HG02938 (cell line): ENCODE results near the gene CLTCL1.
"Not testable (repeated sequence)": the region's sequence is repeated elsewhere in the genome, so short reads cannot be mapped to it uniquely, and the experiment has no call there.

Experiments
- ATAC-seq: cut with Tn5 transposase; IDR thresholded peaks from one replicate; pipeline ENCODE4 v1.9.1; 2021; ENCODE audit warnings: mild to moderate bottlenecking, moderate library complexity; ENCODE audit not compliant: unreplicated experiment

The CLTCL1 gene

GRCh38 chr22:19291218-19291579 lies 320 bp downstream of the CLTCL1 start:
- no peak for ATAC-seq

GRCh38 chr22:19290400-19291217 lies 910 bp downstream of the CLTCL1 start:
- ATAC-seq = no peak

GRCh38 chr22:19289475-19290161 lies 1.9 kb downstream of the CLTCL1 start:
- no peak for ATAC-seq

GRCh38 chr22:19287889-19288288 lies 3.6 kb downstream of the CLTCL1 start:
- no peak for ATAC-seq

- ATAC-seq = no peak
Measured at GRCh38 chr22:19287076-19287707, 4.3 kb downstream of the CLTCL1 start.

- ATAC-seq = no peak
Measured at GRCh38 chr22:19285831-19286230, 5.7 kb downstream of the CLTCL1 start.

GRCh38 chr22:19279143-19279542 lies 12.4 kb downstream of the CLTCL1 start:
- not testable (repeated sequence) for ATAC-seq

- no peak for ATAC-seq
Measured at GRCh38 chr22:19277785-19278184, 13.7 kb downstream of the CLTCL1 start.

- no peak for ATAC-seq
Measured at GRCh38 chr22:19275919-19276600, 15.5 kb downstream of the CLTCL1 start.

- ATAC-seq = no peak
Measured at GRCh38 chr22:19275513-19275912, 16.0 kb downstream of the CLTCL1 start.

GRCh38 chr22:19275104-19275503 lies 16.4 kb downstream of the CLTCL1 start:
- ATAC-seq = no peak

GRCh38 chr22:19271856-19272535 lies 19.5 kb downstream of the CLTCL1 start:
- ATAC-seq = no peak

- ATAC-seq = no peak
Measured at GRCh38 chr22:19271273-19271855, 20.2 kb downstream of the CLTCL1 start.

GRCh38 chr22:19270873-19271272 lies 20.6 kb downstream of the CLTCL1 start:
- ATAC-seq = no peak

- no peak for ATAC-seq
Measured at GRCh38 chr22:19266547-19267086, 24.9 kb downstream of the CLTCL1 start.

GRCh38 chr22:19265779-19266178 lies 25.7 kb downstream of the CLTCL1 start:
- no peak for ATAC-seq

- ATAC-seq = no peak
Measured at GRCh38 chr22:19260804-19261203, 30.7 kb downstream of the CLTCL1 start.

GRCh38 chr22:19260194-19260593 lies 31.3 kb downstream of the CLTCL1 start:
- ATAC-seq = no peak

GRCh38 chr22:19258968-19259288 lies 32.6 kb downstream of the CLTCL1 start:
- not testable (repeated sequence) for ATAC-seq

- no peak for ATAC-seq
Measured at GRCh38 chr22:19258371-19258770, 33.1 kb downstream of the CLTCL1 start.
